Subcutaneous adipose tissue (tissue), 4 donors: ENCODE measurements around the gene FARS2. TPM values are rescaled to one million over a fixed set of nuclear protein-coding genes. Genes with fewer than 3 reads are reported as not detected.

Experiments used
- CTCF ChIP-seq: fragments of 450-650 bp; IDR thresholded peaks from one replicate; pipeline ENCODE4 v1.5.1; 2016; ENCODE audit warnings: low read depth, mild to moderate bottlenecking, control low read depth, antibody characterized with exemption, moderate library complexity
- total RNA-seq, 4 donors: library from RNA; depleted of rRNA; stranded (reverse); fragments of >200 nt; gene quantifications; one replicate each; pipeline ENCODE4 v1.1.0, GENCODE V29; 2016

The FARS2 gene
- total RNA-seq, 4 donors from 2014 or later = 6.2 to 13.6 (median 11.3) TPM

DNA sequence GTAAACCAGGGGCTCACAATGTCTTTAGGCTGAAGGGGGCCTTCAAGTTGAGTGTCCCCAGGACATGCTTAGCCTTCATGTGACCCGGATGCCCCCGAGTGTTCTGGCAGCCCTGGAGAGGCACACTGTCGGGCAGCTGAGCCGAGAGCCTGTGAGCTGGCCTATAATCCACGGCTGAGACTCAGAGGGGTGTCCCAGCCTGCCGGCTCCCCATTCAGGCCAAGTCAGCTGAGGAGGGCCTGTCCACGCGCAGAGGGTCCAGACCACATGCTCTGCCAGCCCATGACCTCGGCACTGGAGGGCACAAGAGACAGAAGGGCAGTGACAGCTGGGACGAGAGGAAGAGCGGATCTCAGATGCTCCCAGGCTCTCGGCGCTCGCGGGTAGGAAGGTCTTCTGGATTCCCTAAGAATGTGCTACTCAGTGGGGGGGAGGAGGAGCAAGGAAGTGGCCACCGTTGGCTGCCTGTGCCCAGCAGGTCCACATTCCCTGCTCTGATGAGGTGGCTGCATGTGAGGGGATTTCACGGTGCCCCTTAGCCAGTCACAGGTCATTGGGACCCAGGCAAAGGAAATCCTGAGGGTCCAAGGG is 520.7 kb downstream of the FARS2 start:
- no peak for TF ChIP-seq CTCF

GRCh38 chr6:5782783-5783547 is 521.7 kb downstream of the FARS2 start:
- no peak for TF ChIP-seq CTCF

DNA sequence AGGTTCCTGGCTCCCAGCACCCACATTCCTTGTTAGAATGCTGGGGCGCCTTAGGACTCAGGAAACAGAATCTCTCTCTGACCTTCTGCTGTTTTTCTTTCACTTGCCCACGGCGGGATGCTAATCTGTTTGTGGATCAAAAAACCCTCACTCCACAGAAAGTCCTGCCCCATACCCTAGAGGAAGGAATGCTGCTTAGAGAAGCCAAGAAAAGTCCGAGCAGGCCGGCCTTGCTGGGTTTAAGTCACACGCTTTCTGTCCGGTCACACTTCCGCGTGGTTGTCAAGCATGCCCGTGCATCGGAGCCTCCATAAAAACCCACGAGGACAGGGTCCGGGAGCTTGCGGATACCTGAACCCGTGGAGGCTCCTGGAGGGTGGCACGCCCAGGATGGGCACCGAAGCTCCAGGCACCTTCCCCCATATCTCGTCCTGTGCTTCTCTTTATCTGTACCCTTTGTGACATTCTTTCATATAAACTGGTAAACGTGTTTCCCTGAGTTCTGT is 522.3 kb downstream of the FARS2 start:
- TF ChIP-seq CTCF = no peak

GRCh38 chr6:5785249-5785648 is 523.9 kb downstream of the FARS2 start:
- no peak for TF ChIP-seq CTCF

DNA sequence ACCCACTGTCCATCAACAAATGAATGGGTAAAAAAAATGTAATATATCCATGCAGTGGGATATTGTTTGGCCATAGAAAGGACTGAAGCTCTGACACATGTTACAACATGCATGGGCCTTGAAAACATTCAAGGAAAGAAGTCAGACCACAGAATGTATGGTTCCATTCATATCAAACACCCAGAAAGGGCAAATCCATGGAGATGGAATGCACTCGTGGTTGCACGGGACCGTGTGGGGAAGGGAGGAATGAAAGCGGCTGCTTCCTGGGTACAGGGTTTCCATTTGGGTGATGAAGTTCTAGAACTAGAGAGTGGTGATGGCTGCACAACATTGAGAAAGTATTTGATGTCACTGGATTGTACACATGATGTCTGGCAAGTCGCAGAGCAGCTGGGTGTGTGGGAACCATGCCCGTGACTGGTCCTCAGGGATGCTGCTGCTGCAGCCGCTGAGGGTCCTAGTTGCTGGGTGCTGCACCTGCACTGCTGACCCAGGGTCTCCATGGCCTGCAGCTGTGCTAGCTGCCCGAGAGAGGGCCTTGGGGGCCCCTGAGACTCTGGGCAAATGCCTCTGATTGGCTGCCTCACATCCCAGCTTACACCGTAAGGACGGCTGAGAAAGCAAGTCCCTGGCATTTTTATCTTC is 525.1 kb downstream of the FARS2 start:
- TF ChIP-seq CTCF = no peak

- TF ChIP-seq CTCF = no peak
Measured at GRCh38 chr6:5786969-5787720, 525.8 kb downstream of the FARS2 start.
